HG03342 (cell line): Measurements from ENCODE around the gene ASTN2.

Experiments
- ATAC-seq: cut with Tn5 transposase; IDR thresholded peaks from one replicate; pipeline ENCODE4 v1.9.1; 2021; ENCODE audit warnings: mild to moderate bottlenecking, moderate library complexity; ENCODE audit not compliant: unreplicated experiment

Gene ASTN2

DNA sequence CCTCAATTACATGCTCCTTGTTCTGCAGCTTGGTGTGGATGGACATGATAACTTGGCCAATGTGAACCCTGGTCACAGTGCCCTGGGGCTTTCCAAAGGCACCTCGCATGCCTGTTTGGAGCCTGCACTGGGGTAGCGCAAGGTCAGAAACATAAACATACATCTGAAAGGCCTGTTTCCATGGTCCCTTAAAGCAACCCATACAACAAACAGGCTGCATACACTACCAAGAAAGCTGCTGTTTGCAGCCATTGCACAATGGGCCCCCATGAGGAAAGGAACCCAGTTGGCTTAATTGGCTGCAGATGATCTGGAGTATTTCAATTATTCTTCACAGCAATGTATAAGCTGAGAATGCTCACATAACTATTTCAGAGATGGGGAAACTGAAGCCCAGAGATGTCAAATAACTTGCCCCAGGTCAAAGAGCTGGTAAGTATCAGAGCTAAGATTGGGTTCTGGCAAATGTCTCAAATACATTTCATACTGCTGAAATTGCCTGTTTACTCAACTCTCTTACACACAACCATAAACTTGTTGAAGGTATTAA is 233.9 kb downstream of the ASTN2 start:
- no peak for ATAC-seq

DNA sequence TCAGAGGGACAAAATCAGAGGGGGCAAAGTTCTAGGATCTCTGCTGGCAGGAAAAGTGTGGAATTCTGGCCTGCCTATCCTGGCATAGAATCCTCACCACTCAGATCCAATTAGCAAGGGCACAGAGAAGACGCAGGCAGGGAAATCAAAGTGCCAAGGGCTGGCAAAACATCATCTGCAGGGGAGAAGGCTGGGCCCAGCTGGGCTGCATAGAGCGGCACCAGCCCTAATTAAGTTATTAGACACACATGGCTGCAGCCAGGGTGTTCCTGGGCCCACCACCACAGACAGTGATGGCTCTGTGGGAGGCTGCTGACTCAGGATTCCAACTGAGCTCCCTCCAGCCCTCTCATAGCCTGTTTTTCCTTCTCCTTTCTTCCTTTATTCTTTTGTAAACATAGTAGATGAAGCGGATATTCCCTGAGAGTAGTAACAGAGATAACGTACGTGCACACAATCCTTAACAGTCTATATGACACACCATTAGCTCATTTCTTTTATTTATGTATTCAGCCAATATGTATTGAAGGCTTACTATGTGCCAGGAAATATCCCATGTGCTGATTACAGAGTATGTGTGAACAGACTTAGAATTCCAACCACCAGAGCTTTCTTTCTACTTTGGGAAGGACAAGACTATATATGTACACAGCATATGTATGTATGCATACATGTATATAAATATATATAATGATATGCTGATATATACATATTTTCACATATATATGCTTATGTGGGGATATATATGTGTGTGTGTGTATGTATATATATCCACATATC is 236.1 kb downstream of the ASTN2 start:
- no peak for ATAC-seq

GRCh38 chr9:117170567-117170966 is 244.3 kb downstream of the ASTN2 start:
- no peak for ATAC-seq

GRCh38 chr9:117169089-117169621 is 245.7 kb downstream of the ASTN2 start:
- ATAC-seq: no peak

GRCh38 chr9:117164512-117164911 is 250.3 kb downstream of the ASTN2 start:
- no peak for ATAC-seq

DNA sequence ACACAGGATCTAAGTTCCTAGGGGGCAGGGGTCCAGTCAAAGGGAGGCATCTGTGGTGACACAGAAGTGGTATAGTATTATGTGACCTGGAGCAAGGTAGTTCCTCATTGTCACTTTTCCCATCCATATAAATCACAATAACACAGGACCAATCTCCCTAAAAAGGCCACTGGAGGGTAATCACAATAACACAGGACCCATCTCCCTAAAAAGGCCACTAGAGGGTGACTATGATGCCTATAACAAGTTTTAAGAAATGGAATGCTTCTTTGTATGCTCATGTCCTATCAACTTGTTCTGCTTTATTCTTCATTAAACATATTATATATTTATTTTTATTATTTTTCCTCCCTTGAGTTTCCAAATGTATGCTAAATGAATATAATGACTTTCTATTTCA is 254.6 kb downstream of the ASTN2 start:
- ATAC-seq: no peak

DNA sequence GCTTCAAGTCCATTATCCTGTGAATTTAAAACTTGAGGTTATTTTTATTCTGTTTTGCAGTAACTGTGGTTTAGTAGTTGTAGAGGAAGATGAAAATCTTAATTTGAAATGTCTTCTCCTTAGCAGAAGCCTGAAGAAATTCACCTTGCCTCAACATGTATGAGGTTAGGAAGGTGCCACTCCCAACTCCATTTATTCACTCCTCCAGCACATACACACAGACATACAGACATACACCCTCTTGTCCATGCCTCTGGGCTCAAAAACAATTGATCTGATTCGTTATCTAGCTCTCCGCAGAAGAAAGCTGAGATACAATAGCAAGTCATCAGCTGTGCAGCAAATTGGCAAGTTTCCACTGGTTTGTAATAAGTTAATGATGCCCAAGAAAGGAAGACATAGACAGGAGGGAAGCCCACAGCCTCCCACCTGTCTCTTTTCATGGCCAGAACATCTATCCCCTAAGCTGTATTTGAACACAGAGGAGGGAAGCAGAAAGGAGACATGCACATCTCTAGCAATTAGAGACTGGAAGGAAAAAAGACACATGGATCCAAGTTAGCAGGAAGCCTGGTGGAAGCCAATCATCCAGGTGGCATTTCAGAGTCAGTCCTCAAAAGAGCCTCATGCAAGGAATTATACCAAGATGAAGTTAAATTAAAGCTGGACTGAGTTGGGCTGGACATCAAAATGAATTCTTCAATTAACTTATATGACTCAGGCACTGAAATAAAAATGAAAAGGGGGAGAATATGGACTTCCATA is 257.9 kb downstream of the ASTN2 start:
- no peak for ATAC-seq

DNA sequence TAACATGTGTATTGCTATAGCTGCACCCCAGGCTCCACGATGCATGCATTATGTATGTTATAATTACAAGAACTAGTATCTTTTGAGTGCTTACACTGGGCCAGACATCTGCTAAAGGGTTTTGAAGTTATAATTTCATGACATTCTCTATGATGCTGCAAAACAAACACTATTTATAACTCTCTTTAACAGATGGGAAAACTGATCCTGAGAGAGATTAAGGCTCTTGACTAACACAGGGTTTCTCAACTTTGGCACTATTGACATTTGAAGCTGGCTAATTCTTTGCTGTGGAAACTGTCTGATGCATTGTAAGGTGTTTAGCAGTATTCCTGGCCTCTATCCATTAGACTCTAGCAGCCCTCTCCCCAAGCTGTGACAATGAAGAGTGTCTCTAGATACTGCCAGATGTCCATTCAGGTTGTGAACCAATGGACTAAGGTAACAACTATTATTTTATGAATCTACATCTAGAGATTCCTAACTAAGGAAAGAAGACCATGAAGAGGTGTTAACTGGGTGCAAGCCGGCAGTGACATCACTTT is 258.6 kb downstream of the ASTN2 start:
- no peak for ATAC-seq

DNA sequence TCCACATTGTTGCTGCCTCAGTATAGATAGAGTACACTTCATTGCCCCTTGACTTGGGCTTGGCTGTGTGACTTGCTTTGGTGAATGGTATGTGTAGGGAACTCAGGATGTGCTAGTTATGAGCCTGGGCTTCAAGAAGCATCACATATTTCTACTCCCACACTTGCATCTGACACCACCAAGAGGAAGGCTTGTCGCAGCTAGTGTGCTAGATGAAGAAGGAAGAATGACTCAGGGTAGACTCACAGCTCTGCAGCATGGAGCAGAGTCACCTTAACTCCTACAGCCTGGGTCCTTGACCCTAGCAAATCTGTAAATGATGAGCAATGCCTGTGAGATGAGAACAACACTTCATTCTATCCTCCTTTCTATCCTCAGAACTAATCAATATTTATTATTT is 261.8 kb downstream of the ASTN2 start:
- ATAC-seq: no peak

- ATAC-seq: no peak
Observed at GRCh38 chr9:117151716-117152115, 263.1 kb downstream of the ASTN2 start.

DNA sequence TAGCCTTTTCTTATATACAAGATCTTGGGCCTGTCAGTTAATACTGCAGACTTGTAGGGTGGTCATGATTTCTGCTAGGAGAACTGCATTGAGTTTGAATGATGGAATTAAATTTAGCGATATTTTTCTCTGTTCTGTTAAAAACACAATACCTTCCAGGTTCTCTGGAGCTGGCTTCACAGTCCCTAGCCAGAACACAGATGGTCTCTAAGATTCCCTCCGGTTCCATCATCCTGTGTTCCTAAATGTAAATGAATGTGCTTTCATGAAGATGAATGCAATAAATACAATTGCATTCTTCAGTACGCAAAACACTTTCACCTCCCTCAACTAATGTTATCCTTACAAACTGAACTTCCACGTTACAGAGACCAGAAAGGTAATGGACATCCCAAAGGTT is 264.9 kb downstream of the ASTN2 start:
- no peak for ATAC-seq

- ATAC-seq: no peak
Observed at GRCh38 chr9:117145811-117146490, 268.9 kb downstream of the ASTN2 start.

DNA sequence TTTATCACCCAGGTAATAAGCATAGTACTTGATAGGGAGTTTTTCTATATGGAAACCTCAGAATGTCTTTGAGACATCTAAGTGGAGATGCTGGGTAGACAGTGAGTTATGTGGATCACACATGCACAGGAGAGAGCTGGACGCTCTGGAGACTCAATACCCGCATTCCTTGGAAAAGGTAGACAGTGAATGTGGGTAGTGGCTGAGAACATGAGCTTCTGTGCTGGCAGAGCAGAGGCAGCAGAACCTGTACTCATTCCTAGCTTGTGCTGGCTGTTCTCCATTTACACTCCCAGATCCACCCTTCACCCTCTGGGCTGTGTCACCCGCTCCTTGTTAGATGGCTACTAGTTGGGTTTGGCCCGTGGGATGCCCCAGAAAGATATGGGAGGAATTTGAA is 269.8 kb downstream of the ASTN2 start:
- no peak for ATAC-seq

DNA sequence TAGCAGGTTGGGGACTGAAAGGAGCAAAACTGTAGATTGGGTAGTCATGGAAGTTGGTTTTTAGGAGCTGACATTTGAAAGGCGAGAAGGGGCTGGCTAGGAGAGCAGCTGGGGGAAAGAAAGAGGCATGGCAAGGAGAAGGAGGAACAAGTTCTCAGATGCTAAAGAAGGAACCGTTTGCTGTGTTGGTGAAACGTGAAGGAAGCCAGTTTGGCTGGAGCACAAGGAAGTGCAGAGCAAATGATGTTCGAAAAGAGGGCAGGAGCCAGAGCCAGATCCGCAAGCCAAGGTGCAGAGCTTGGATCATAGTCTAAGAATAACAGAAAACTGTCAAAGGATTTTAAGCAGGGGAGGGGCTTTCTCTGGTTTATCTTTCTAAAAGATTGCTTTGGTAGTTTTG is 276.6 kb downstream of the ASTN2 start:
- no peak for ATAC-seq

DNA sequence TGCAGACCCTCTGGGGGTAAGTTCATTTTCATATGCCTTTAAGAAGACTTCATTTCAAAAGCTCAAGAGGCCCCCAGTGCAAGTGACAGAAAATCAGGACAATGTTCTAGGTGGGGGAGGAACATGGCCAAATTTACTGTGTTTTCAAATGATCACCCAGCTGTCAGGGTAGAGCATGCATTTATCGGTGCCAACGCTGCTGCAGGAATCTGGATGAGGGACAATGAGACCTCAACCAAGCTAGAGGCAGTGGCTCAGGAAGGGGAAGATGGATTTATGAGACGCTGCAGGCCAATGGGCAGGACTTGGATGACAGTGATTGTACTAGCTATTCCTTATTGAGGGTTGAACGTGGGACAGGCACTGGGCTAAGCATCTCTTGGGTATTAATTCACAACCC is 278.4 kb downstream of the ASTN2 start:
- no peak for ATAC-seq

GRCh38 chr9:117135501-117136098 is 279.3 kb downstream of the ASTN2 start:
- ATAC-seq: no peak

- no peak for ATAC-seq
Observed at GRCh38 chr9:117134826-117135500, 279.9 kb downstream of the ASTN2 start.

DNA sequence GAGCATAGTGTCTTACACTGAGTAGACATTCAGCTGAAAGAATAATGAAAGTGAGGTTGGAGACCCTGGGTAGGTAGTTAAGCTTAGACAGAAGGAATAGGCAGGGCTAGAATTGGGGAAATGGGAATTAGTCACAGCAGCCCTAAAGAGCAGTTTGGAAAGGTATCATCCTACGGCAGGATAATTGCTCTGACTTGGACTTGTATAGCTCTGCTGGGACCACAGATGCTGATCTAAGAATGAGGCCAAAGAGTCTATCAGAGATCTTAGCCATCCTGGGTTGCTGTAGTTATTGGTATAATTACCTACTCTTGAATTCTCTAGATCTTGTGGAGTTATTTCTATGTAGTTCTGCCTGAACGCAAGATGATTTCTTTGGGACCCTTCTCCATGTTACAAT is 288.0 kb downstream of the ASTN2 start:
- ATAC-seq: no peak

GRCh38 chr9:117125531-117125930 is 289.3 kb downstream of the ASTN2 start:
- ATAC-seq: no peak

DNA sequence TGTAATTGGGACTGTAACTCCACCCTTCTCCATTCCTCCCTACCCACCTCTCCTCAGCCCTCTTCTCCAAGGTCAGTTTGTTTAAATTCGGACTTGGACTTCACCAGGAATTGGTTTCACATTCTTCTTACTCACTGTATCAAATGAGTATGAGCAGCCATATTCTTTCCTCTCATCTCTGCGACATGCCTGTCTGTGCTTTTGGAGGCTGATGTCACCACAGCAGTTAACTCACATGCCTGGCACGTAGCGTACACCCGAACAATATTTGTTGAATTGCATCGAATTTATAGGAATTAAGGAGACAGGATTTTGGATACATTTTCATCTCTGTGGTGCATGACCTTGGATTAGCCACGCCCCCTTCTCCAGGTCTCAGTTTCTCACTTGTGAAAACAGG is 291.1 kb downstream of the ASTN2 start:
- ATAC-seq: no peak
